Mucosa of descending colon (tissue), 3 donors: ENCODE results near the gene BTBD9. TPM values are rescaled to one million over a fixed set of nuclear protein-coding genes. Genes with fewer than 3 reads are reported as not detected.

Source experiments
- ATAC-seq: fragments of 200-7000 bp; cut with Tn5 transposase; one replicate; pipeline ENCODE4 v1.9.1; 2020; ENCODE audit warnings: mild to moderate bottlenecking, moderate library complexity
- DNase-seq, 3 donors: peaks; one replicate each; pipeline ENCODE4 v3.0.0-alpha.2; 2020
- H3K36me3 ChIP-seq: fragments of 200-600 bp; one replicate; pipeline ENCODE4 v1.8.0; 2021; ENCODE audit warnings: low read depth, mild to moderate bottlenecking
- H3K4me1 ChIP-seq: fragments of 200-600 bp; one replicate; pipeline ENCODE4 v1.8.0; 2021; ENCODE audit warnings: low read depth, mild to moderate bottlenecking
- H3K4me3 ChIP-seq: fragments of 200-600 bp; one replicate; pipeline ENCODE4 v1.8.0; 2021; ENCODE audit warnings: mild to moderate bottlenecking
- H3K9me3 ChIP-seq: fragments of 200-600 bp; one replicate; pipeline ENCODE4 v1.8.0; 2021; ENCODE audit warnings: mild to moderate bottlenecking
- intact Hi-C, 2 donors: fragments of 100-400 bp; cut with DNase I in 1 of 2; cut with micrococcal nuclease in 1 of 2; formaldehyde crosslinking; loops; one replicate each; pipeline versions ENCODE4 v1.11.0 to v1.11.1; 2022; cut with DNase I, micrococcal nuclease
- total RNA-seq, 3 donors: library from RNA; stranded (reverse); fragmentation: NEBNext Ultra II Directional in 2 of 3; extraction: Animal tissue kit (Norgen Biotek cat#: 25700) in 2 of 3; gene quantifications; one replicate each; pipeline versions ENCODE4 v1.2.1 to v1.2.4, GENCODE V29; 2021 to 2023
- TF ChIP-seq, protein P1 (sequence below): fragments of 200-600 bp; IDR thresholded peaks from one replicate; pipeline ENCODE4 v1.8.0; 2022; ENCODE audit warnings: antibody characterized with exemption, mild to moderate bottlenecking
- donor health status: DM: no; HTN: no; CAD: no; lungs with moderate emphysema.
- donor health status: DM: no; HTN: no; CAD: no.
- donor health status: DM: no; HTN: yes; CAD: no.

BTBD9 gene
- total RNA-seq, 3 donors from 2014 or later, result 22.4 to 38.8 (median 23.9) TPM

GRCh38 chr6:38485488-38485887 lies 154.2 kb downstream of the BTBD9 start:
- DNase-seq (no peak), ATAC-seq (no peak)
- TF ChIP-seq, protein P1, sequence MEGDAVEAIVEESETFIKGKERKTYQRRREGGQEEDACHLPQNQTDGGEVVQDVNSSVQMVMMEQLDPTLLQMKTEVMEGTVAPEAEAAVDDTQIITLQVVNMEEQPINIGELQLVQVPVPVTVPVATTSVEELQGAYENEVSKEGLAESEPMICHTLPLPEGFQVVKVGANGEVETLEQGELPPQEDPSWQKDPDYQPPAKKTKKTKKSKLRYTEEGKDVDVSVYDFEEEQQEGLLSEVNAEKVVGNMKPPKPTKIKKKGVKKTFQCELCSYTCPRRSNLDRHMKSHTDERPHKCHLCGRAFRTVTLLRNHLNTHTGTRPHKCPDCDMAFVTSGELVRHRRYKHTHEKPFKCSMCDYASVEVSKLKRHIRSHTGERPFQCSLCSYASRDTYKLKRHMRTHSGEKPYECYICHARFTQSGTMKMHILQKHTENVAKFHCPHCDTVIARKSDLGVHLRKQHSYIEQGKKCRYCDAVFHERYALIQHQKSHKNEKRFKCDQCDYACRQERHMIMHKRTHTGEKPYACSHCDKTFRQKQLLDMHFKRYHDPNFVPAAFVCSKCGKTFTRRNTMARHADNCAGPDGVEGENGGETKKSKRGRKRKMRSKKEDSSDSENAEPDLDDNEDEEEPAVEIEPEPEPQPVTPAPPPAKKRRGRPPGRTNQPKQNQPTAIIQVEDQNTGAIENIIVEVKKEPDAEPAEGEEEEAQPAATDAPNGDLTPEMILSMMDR, result no peak
- intact Hi-C loops, result no loop called here
- H3K4me1 ChIP-seq, result no peaks in the 10 kb centered on the region
- no peaks in the 10 kb centered on the region for H3K9me3 ChIP-seq
- H3K4me3 ChIP-seq, result no peak overlapping the region
- no peaks in the 10 kb centered on the region for H3K36me3 ChIP-seq

DNA sequence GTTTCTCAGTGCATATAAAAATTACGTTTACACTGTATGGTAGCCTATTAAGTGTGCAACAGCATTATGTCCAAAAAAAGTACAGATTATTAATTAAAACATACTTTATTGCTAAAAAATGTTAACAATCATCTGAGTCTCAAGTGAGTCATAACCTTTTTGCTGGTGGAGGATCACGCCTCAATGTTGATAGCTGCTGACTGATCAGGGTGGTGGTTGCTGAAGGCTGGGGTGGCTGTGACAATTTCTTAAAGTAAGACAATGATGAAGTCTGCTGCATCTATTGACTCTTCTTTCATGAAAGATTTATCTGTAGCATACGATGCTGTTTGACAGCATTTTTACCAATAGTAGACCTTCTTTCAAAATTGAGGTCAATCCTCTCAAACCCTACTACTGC lies 155.1 kb downstream of the BTBD9 start:
- intact Hi-C loops, result no loop called here
- no peak overlapping the region for H3K4me3 ChIP-seq
- H3K36me3 ChIP-seq, result no peaks in the 10 kb centered on the region
- no peak for DNase-seq
- H3K9me3 ChIP-seq, result no peaks in the 10 kb centered on the region
- H3K4me1 ChIP-seq, result no peaks in the 10 kb centered on the region
- no peak for ATAC-seq
- TF ChIP-seq, protein P1, result no peak

- H3K4me1 ChIP-seq, result no peaks in the 10 kb centered on the region
- no peaks in the 10 kb centered on the region for H3K9me3 ChIP-seq
- ATAC-seq (peak; percentile 40), DNase-seq (no peak)
- H3K36me3 ChIP-seq, result no peaks in the 10 kb centered on the region
- intact Hi-C loops, result no loop called here
- H3K4me3 ChIP-seq, result no peak overlapping the region
- TF ChIP-seq, protein P1, result no peak
Observed at GRCh38 chr6:38483526-38483925, 156.2 kb downstream of the BTBD9 start.

DNA sequence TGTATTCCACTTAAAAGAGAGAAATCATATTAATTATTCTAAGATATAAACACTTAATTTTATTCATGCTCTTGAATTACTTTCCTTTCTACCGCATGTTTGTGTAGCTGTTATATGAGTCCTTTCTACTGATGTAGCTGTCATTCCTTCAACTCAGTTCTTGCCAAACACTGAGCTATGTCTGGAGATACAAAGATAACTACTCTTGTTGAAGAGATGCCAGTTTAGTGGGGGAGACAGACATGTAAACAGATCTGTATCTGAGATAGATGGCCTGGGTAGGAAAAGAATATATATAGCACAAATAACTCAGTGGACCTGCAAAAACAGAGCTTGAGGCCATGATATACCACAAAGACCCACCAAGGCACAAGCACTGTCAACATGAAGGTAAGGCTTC lies 157.3 kb downstream of the BTBD9 start:
- TF ChIP-seq, protein P1, result no peak
- ATAC-seq (no peak), DNase-seq (no peak)
- Histone ChIP-seq H3K4me3 (no peak overlapping the region), H3K4me1 (no peaks in the 10 kb centered on the region), H3K9me3 (no peaks in the 10 kb centered on the region), H3K36me3 (no peaks in the 10 kb centered on the region)
- intact Hi-C loops, result no loop called here

DNA sequence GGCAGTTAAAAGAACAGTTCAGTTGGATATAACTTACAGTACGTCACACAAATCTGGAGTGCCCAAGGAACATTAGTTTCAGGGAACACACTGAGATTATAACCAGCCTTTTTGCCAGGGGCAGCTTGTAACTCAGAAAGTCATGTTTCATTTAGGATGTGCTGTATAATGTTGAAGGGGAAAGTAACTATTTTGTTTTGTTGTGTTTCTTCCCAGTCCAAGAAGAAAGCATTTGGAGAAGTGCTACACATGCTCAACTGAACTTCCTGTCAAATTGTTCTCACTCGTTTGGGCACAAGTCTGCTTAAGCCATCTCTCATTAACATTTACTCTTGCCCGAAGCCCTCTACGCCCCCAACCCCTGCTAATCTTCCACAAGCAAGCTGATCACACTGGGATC lies 157.9 kb downstream of the BTBD9 start:
- intact Hi-C loops, result no loop called here
- TF ChIP-seq, protein P1, result no peak
- DNase-seq (no peak), ATAC-seq (no peak)
- no peaks in the 10 kb centered on the region for H3K36me3 ChIP-seq
- H3K9me3 ChIP-seq, result no peaks in the 10 kb centered on the region
- H3K4me3 ChIP-seq, result no peak overlapping the region
- H3K4me1 ChIP-seq, result no peaks in the 10 kb centered on the region

- TF ChIP-seq, protein P1, result no peak
- DNase-seq (no peak), ATAC-seq (no peak)
- Histone ChIP-seq H3K4me1 (no peaks in the 10 kb centered on the region), H3K9me3 (no peaks in the 10 kb centered on the region), H3K4me3 (no peak overlapping the region), H3K36me3 (no peaks in the 10 kb centered on the region)
- intact Hi-C loops, result no loop called here
Observed at GRCh38 chr6:38481211-38481836, 158.4 kb downstream of the BTBD9 start.
